Vagina (tissue), 2 donors: ENCODE measurements around the gene EML4.

Source experiments
- CTCF ChIP-seq, 3 experiments: fragments of 450-650 bp in 2 of 3; fragments of 200-600 bp in 1 of 3; sonication (generic) in 1 of 3; IDR thresholded peaks; one replicate each; pipeline ENCODE4 v1.5.1; 2017 to 2019; ENCODE audit warnings: antibody characterized with exemption in 3 of 3, mild to moderate bottlenecking in 2 of 3, moderate library complexity in 2 of 3
- POLR2A ChIP-seq, 2 donors: fragments of 450-650 bp; IDR thresholded peaks; one replicate each; pipeline ENCODE4 v1.6.1; 2017; ENCODE audit warnings: antibody characterized with exemption in 2 of 2, mild to moderate bottlenecking in 2 of 2, moderate library complexity in 2 of 2
- POLR2AphosphoS5 ChIP-seq, 2 donors: sonication (generic); formaldehyde crosslinking; IDR thresholded peaks; one replicate each; pipeline ENCODE4 v1.9.0; 2017; ENCODE audit warnings: antibody characterized with exemption in 2 of 2, mild to moderate bottlenecking in 2 of 2, low read depth in 1 of 2; ENCODE audit not compliant: insufficient read depth in 1 of 2

GRCh38 chr2:42136782-42137124 lies 32.4 kb upstream of the EML4 start:
- TF ChIP-seq CTCF (IDR thresholded peaks at IDR 0.05) (no peak), POLR2A (IDR thresholded peaks at IDR 0.05) (no peak), POLR2AphosphoS5 (IDR thresholded peaks at IDR 0.05; ENCODE audit: insufficient read depth in 1 of 2, low read depth in 1 of 2) (no peak)
